ENCODE data around the gene MAN2A1.

Gene MAN2A1

GRCh38 chr5:109706095-109706494 is 16.4 kb downstream of the MAN2A1 start:
- no peak for DNase-seq (ENCODE audit: low read depth in 2 of 2)

- DNase-seq (ENCODE audit: low read depth in 2 of 2) = no peak
Observed at GRCh38 chr5:109707531-109707930, 17.8 kb downstream of the MAN2A1 start.

DNA sequence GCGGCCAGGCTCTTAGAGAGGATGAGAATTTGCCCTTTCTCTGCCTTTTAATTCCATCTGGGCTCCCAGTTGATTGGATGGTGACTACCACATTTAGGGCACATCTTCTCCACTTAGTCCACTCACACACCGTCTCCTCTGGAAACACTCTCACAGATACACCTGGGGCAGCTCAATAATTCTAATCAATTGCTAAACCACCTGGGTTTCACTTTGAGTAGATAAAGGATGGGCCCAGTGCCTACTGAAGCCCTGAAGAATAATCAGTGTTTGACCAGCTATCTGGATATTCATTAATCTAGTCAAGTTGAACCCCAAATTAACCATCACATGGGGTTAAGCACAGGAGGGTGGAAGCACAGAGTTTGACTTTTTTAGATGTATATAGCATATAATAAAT is 19.1 kb downstream of the MAN2A1 start:
- no peak for DNase-seq (ENCODE audit: low read depth in 2 of 2)

GRCh38 chr5:109709225-109709624 is 19.5 kb downstream of the MAN2A1 start:
- DNase-seq (ENCODE audit: low read depth in 2 of 2) = no peak

GRCh38 chr5:109711673-109712072 is 21.9 kb downstream of the MAN2A1 start:
- no peak for DNase-seq (ENCODE audit: low read depth in 2 of 2)

DNA sequence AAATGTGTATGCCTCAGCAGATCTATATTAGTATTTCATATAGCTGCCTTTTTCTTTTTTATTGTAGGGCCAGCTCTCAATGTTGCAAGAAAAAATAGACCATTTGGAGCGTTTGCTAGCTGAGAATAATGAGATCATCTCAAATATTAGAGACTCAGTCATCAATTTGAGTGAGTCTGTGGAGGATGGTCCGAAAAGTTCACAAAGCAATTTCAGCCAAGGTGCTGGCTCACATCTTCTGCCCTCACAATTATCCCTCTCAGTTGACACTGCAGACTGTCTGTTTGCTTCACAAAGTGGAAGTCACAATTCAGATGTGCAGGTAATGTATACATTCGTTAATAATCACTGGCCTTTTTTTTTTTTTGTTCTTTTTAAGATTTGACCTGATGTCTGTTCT is 23.7 kb downstream of the MAN2A1 start:
- no peak for DNase-seq (ENCODE audit: low read depth in 2 of 2)

GRCh38 chr5:109714592-109714991 is 24.9 kb downstream of the MAN2A1 start:
- DNase-seq (ENCODE audit: low read depth in 2 of 2) = no peak

DNA sequence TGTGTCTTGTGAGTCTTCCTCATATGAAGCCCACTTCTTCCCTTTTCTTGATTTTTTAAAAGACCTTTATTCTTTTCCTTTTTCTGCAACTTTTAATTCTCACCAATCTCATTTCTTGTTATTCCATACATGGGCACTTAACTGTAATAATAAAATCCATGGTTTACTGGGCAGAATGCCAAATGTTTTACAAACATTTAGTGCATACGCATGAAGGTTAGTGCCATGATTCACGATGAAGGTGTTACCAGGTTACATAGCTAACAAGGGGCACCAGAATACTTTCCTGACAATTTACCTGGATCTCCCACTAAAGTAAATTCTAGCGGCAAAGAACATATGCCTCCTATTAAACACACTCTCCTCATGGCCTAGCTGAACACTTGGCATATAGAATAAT is 28.5 kb downstream of the MAN2A1 start:
- DNase-seq (ENCODE audit: low read depth in 2 of 2) = no peak

- no peak for DNase-seq (ENCODE audit: low read depth in 2 of 2)
Observed at GRCh38 chr5:109718632-109719031, 28.9 kb downstream of the MAN2A1 start.

DNA sequence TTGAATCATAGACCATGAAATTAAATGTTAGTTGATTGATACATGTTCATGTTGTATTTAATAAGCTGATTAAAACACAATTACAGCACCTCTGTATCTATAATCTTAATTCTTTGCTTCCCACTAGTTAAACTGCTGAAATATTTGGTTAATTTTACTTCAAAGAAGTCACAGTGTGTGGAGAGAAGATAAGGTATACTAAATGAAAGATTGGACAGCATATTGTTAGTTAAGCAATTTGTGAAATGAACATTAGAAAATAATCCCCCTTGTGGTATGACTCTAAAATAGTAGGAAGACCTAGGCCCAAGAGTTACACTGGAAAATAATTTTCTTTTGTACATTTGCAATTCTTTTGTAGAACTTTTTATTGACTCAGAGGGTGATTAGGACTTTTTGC is 30.3 kb downstream of the MAN2A1 start:
- DNase-seq (ENCODE audit: low read depth in 2 of 2) = no peak

DNA sequence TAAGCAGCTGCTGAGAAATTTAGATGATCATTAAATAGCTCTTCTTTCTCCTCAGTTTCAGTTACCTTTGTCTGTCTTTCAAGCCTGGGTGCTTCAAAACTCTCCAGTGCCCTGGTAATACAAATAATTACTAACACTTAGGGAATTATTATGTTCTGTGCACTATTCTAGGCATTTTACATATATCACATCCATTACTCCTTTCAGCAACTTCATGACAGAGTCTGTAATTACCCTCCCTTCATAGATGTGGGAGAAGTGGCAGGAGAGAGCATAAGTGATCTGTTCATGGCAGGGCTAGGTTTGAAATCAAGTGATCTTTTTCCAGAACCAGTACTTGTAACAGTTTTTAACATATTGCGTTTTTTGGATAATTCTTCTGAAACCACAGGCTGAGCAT is 32.0 kb downstream of the MAN2A1 start:
- DNase-seq (ENCODE audit: low read depth in 2 of 2) = no peak

GRCh38 chr5:109723606-109724005 is 33.9 kb downstream of the MAN2A1 start:
- DNase-seq (ENCODE audit: low read depth in 2 of 2) = no peak

DNA sequence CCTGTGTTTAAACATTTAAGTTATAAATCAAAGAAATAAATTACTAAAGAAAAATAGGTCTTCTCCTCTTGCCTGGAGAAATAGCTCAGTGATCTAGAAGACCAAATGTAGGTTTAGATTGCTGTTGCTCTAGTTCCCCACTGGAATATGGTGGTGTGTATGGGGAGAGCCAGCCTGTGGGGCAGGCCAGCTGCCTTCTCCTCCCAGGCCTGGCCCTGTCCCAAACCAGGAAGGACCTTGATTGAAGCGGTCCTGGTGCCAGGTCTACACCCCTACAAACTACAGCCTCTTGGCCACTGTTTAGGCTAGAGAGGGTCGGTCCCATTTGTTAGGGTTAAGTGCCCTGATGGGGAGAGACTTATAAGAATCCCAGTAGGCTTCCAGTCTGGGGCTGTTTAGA is 35.4 kb downstream of the MAN2A1 start:
- DNase-seq (ENCODE audit: low read depth in 2 of 2) = no peak

- DNase-seq (ENCODE audit: low read depth in 2 of 2) = no peak
Observed at GRCh38 chr5:109739741-109740728, 50.3 kb downstream of the MAN2A1 start.

- DNase-seq (ENCODE audit: low read depth in 2 of 2) = no peak
Observed at GRCh38 chr5:109740966-109741365, 51.2 kb downstream of the MAN2A1 start.

DNA sequence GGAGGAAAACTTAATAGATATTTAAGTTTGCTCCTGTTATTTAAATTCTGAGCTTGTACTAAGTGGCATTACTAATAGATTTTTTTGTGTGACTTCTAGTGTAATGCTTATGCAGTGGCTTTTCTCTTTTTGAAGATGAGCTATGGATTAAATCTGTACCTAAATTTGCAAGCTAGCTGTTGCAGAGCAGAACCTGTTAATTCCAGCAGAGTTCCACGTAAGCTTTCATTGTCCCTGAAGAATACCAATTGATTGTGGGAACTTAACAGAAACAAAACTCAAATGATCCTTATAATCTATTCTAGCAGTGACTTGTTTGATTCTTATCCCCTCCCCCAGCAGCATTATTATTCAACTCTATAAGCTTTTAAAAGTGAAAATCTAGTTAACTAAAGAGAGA is 51.7 kb downstream of the MAN2A1 start:
- no peak for DNase-seq (ENCODE audit: low read depth in 2 of 2)

DNA sequence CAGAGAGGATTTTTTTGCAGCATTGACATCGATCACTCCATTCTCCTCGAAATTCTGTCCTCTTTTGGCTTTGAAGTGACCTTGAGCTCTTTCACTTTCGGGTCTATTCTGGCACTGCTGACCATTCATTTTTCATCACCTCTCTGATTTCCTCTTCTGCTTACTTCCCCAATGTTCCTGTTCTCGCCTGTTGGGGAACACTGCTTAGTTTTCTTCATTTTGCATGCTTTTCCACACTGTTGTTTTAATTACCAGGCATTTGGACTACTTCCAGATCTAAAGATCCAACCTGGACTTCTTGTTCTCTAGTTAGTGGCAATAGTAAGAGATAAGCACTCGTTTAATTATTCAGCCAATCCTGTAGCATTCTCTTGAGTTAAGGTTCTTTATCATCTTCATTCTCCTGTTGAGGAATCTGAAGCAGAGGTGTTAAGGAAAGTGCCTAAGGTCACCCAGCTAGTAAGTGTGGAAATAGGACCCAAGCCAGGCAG is 53.4 kb downstream of the MAN2A1 start:
- DNase-seq (ENCODE audit: low read depth in 2 of 2) = no peak

DNA sequence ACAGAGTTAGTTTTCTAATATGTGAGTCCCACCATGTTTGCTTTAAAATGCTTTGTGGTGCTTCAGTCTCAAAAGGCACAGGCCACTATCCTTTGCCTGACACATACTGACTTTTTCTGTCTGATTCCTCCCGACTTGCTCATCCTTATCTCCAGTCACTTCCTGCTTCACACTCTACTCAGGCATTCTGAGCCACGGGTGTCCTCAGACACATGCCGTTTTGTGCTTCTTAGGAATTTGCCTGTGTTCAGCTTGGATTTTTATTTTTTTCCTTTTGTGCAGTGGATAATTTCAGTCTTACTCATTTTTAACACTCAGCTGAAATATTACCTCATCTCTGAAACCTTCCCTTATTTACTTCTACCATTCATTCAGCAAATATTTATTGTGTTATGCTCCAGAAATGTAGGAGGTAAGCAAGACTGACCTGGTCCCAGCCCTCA is 54.1 kb downstream of the MAN2A1 start:
- no peak for DNase-seq (ENCODE audit: low read depth in 2 of 2)

- no peak for DNase-seq (ENCODE audit: low read depth in 2 of 2)
Observed at GRCh38 chr5:109744261-109744660, 54.5 kb downstream of the MAN2A1 start.

GRCh38 chr5:109748546-109748945 is 58.8 kb downstream of the MAN2A1 start:
- DNase-seq (ENCODE audit: low read depth in 2 of 2) = no peak

DNA sequence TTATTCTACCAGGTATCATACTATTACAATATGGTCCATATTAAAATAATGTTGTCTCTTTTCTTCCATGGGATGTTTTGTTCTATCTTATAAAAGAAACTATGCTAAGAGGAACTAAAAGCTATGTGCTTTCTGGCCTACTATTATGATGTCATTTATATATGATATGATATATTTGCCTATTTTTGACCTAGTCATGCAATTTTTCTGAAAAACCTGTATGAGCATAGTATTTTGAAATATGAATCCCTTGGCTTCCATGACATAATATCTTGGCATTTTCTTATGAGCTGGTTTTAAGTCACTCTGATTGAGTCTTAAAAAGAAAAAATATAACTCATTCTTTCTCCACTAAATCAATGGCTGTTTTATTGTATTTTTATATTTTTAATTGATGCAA is 60.7 kb downstream of the MAN2A1 start:
- no peak for DNase-seq (ENCODE audit: low read depth in 2 of 2)

- DNase-seq (ENCODE audit: low read depth in 2 of 2) = no peak
Observed at GRCh38 chr5:109753279-109753678, 63.6 kb downstream of the MAN2A1 start.

DNA sequence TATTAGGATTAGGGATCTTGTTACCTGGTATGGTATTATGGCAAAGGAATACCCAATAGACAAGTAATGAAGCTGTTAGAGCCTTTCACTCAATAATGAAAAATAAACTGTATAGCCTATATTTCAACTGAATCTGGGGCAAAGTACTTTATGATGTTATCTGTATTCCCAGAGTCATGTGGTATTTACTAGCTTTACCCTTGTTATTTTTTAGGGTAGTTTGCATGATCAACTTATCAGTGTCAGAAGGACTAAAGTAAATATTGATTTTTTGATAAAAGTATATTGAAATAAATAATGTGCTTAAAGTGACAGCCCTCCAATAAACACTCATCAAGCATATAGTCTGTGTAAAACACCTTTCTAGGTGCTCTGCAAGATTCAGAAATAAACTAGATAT is 64.6 kb downstream of the MAN2A1 start:
- no peak for DNase-seq (ENCODE audit: low read depth in 2 of 2)
